H9 (cell line): Measurements from ENCODE around the gene KCNJ1. TPM values are rescaled to one million over a fixed set of nuclear protein-coding genes. Genes with fewer than 3 reads are reported as not detected.

Experiments
- DNase-seq: peaks from one replicate; pipeline ENCODE4 v3.0.0-alpha.2; 2017
- H2AFZ ChIP-seq: one replicate; pipeline ENCODE4 v1.6.1; 2013; ENCODE audit warnings: mild to moderate bottlenecking, low read length, control low read depth, moderate library complexity
- H2AK5ac ChIP-seq: 2 replicates; pipeline ENCODE4 v1.6.1; 2013; ENCODE audit warnings: low read length, control low read depth, mixed read lengths; ENCODE audit not compliant: insufficient read length
- H2BK120ac ChIP-seq: one replicate; pipeline ENCODE4 v1.6.1; 2013; ENCODE audit warnings: low read depth, mild to moderate bottlenecking, low read length, control low read depth, inconsistent platforms; ENCODE audit not compliant: poor library complexity, severe bottlenecking
- H2BK12ac ChIP-seq: 2 replicates; pipeline ENCODE4 v1.6.1; 2013; ENCODE audit warnings: low read length, control low read depth, mixed read lengths, low read depth; ENCODE audit not compliant: insufficient read length
- H2BK15ac ChIP-seq: 2 replicates; pipeline ENCODE4 v1.6.1; 2013; ENCODE audit warnings: low read depth, low read length, control low read depth
- H2BK20ac ChIP-seq: one replicate; pipeline ENCODE4 v1.6.1; 2013; ENCODE audit warnings: low read depth, mild to moderate bottlenecking, low read length, control low read depth, inconsistent platforms; ENCODE audit not compliant: poor library complexity, severe bottlenecking
- H2BK5ac ChIP-seq: 2 replicates; pipeline ENCODE4 v1.6.1; 2013; ENCODE audit warnings: low read length, control low read depth, mixed read lengths; ENCODE audit not compliant: insufficient read length
- H3K14ac ChIP-seq: 2 replicates; pipeline ENCODE4 v1.6.1; 2013; ENCODE audit warnings: low read length, control low read depth; ENCODE audit not compliant: insufficient read depth
- H3K18ac ChIP-seq: 2 replicates; pipeline ENCODE4 v1.6.1; 2013; ENCODE audit warnings: low read depth, mild to moderate bottlenecking, mixed read lengths, low read length, control low read depth; ENCODE audit not compliant: insufficient read length
- H3K23ac ChIP-seq: 2 replicates; pipeline ENCODE4 v1.6.1; 2013; ENCODE audit warnings: low read length, control low read depth, mixed read lengths, low read depth; ENCODE audit not compliant: insufficient read length
- H3K23me2 ChIP-seq: 2 replicates; pipeline ENCODE4 v1.6.1; 2013; ENCODE audit warnings: low read depth, mild to moderate bottlenecking, mixed read lengths, low read length, control low read depth; ENCODE audit not compliant: insufficient read length, poor library complexity, severe bottlenecking
- H3K27ac ChIP-seq: 2 replicates; pipeline ENCODE4 v1.5.1; 2013; ENCODE audit warnings: low read length, control low read depth, mixed read lengths, low read depth; ENCODE audit not compliant: insufficient read length
- H3K27me3 ChIP-seq: 2 replicates; pipeline ENCODE4 v1.6.1; 2013; ENCODE audit warnings: low read length, control low read depth, inconsistent platforms; ENCODE audit not compliant: insufficient read depth
- H3K4ac ChIP-seq: 2 replicates; pipeline ENCODE4 v1.6.1; 2013; ENCODE audit warnings: low read depth, mild to moderate bottlenecking, control low read depth, inconsistent platforms, low read length, moderate library complexity
- H3K4me1 ChIP-seq: 2 replicates; pipeline ENCODE4 v1.6.1; 2013; ENCODE audit warnings: low read length, control low read depth, inconsistent platforms; ENCODE audit not compliant: insufficient read depth
- H3K4me2 ChIP-seq: 2 replicates; pipeline ENCODE4 v1.6.1; 2013; ENCODE audit warnings: low read length, control low read depth, mixed read lengths; ENCODE audit not compliant: insufficient read length, insufficient read depth
- H3K56ac ChIP-seq: 2 replicates; pipeline ENCODE4 v1.6.1; 2013; ENCODE audit warnings: low read depth, mild to moderate bottlenecking, mixed read lengths, low read length, control low read depth; ENCODE audit not compliant: insufficient read length
- H3K79me1 ChIP-seq: 2 replicates; pipeline ENCODE4 v1.6.1; 2013; ENCODE audit warnings: low read depth, mild to moderate bottlenecking, moderate library complexity, low read length, control low read depth, inconsistent platforms; ENCODE audit not compliant: insufficient read depth, poor library complexity, severe bottlenecking
- H3K79me2 ChIP-seq: 2 replicates; pipeline ENCODE4 v1.6.1; 2013; ENCODE audit warnings: low read length, control low read depth, inconsistent platforms; ENCODE audit not compliant: insufficient read depth
- H3K9ac ChIP-seq: 2 replicates; pipeline ENCODE4 v1.6.1; 2013; ENCODE audit warnings: low read length, control low read depth, mixed read lengths; ENCODE audit not compliant: insufficient read length; ENCODE audit errors: extremely low read depth
- H3K9me3 ChIP-seq: one replicate; pipeline ENCODE4 v1.6.1; 2013; ENCODE audit warnings: low read depth, low read length, inconsistent platforms; ENCODE audit not compliant: control insufficient read depth
- H3T11ph ChIP-seq: one replicate; pipeline ENCODE4 v1.6.1; 2013; ENCODE audit warnings: mild to moderate bottlenecking, low read length, control low read depth, inconsistent platforms
- H4K20me1 ChIP-seq: one replicate; pipeline ENCODE4 v1.6.1; 2013; ENCODE audit not compliant: control insufficient read depth, insufficient read length, insufficient read depth
- H4K5ac ChIP-seq: 2 replicates; pipeline ENCODE4 v1.6.1; 2013; ENCODE audit warnings: low read depth, mild to moderate bottlenecking, mixed read lengths, low read length, control low read depth; ENCODE audit not compliant: insufficient read length
- H4K8ac ChIP-seq: replicated peaks from 2 replicates; pipeline ENCODE4 v1.6.1; 2013; ENCODE audit warnings: low read length, control low read depth, mixed read lengths, low read depth; ENCODE audit not compliant: insufficient read length
- H4K91ac ChIP-seq: 2 replicates; pipeline ENCODE4 v1.6.1; 2013; ENCODE audit warnings: low read depth, mild to moderate bottlenecking, moderate library complexity, mixed read lengths, low read length, control low read depth; ENCODE audit not compliant: insufficient read length
- H3K27ac Mint-ChIP-seq, 3 experiments: 2 replicates in 2 of 3; 3 replicates in 1 of 3; pipeline ENCODE4 v1.8.0; 2020 to 2021; ENCODE audit warnings: mixed read lengths in 3 of 3, mild to moderate bottlenecking in 1 of 3, moderate library complexity in 1 of 3
- H3K27me3 Mint-ChIP-seq: 2 replicates; pipeline ENCODE4 v1.8.0; 2021; ENCODE audit warnings: low read depth, mild to moderate bottlenecking, moderate library complexity, mixed read lengths
- H3K36me3 Mint-ChIP-seq, 3 experiments: 2 replicates in 2 of 3; 3 replicates in 1 of 3; pipeline ENCODE4 v1.8.0; 2020 to 2021; ENCODE audit warnings: low read depth in 3 of 3, mixed read lengths in 3 of 3; ENCODE audit not compliant: insufficient read depth in 1 of 3
- H3K4me1 Mint-ChIP-seq, 2 experiments: 2 replicates each; pipeline ENCODE4 v1.8.0; 2020; ENCODE audit warnings: mixed read lengths in 2 of 2
- H3K4me3 Mint-ChIP-seq, 2 experiments: 2 replicates in 1 of 2; 3 replicates in 1 of 2; pipeline ENCODE4 v1.8.0; 2020 to 2021; ENCODE audit warnings: mild to moderate bottlenecking in 2 of 2, mixed read lengths in 2 of 2, moderate library complexity in 1 of 2
- H3K9me3 Mint-ChIP-seq, 2 experiments: 2 replicates in 1 of 2; 3 replicates in 1 of 2; pipeline ENCODE4 v1.8.0; 2020; ENCODE audit warnings: mild to moderate bottlenecking in 2 of 2, mixed read lengths in 2 of 2, moderate library complexity in 1 of 2
- WGBS: extraction: QIAGEN DNeasy Blood & Tissue Kit; methylation state at CpG from one replicate; pipeline ENCODE4 v1.1.7; 2013; ENCODE audit warnings: missing lambda C conversion rate, low lambda C conversion rate, mixed read lengths; ENCODE audit not compliant: insufficient read length; ENCODE audit errors: extremely low coverage; 5-methylcytosine and 5-hydroxymethylcytosine counted together
- total RNA-seq: library from RNA; stranded (reverse); gene quantifications from 2 replicates; pipeline ENCODE4 v1.2.1, GENCODE V29; 2021
- TF ChIP-seq, protein P1 (sequence below): fragments of 200-600 bp; sonication (generic); conservative IDR thresholded peaks from 3 replicates; pipeline ENCODE4 v1.8.0; 2021; ENCODE audit warnings: antibody characterized with exemption, mild to moderate bottlenecking

KCNJ1 gene
- total RNA-seq, 1 experiment from 2014 or later, result not detected

GRCh38 chr11:128789497-128790150 lies 77.5 kb downstream of the KCNJ1 start:
- Histone ChIP-seq H3K18ac (no peak overlapping the region), H4K91ac (no peak overlapping the region), H3K4me1 (peaks cover 6% of the 10 kb centered on the region; the same call in 1 of the 2 replicates), H3K23ac (no peak overlapping the region), H3K27ac (no peak overlapping the region), H3K9me3 (no peaks in the 10 kb centered on the region), H2AK5ac (no peak overlapping the region), H2BK5ac (no peak overlapping the region), H3K4ac (no peak overlapping the region), H2BK12ac (no peak overlapping the region), H3K79me2 (no peaks in the 10 kb centered on the region), H4K5ac (no peak overlapping the region), H3K14ac (no peak overlapping the region; the same call in 1 of the 2 replicates), H3K56ac (no peak overlapping the region), H3K79me1 (no peaks in the 10 kb centered on the region), H3K4me2 (no peak overlapping the region), H3K27me3 (no peaks in the 10 kb centered on the region), H2AFZ (no peak overlapping the region), H2BK20ac (no peak overlapping the region), H3K23me2 (no peaks in the 10 kb centered on the region), H4K8ac (no peak overlapping the region), H4K20me1 (no peaks in the 10 kb centered on the region), H2BK15ac (no peak overlapping the region), H3T11ph (no peak overlapping the region), H3K9ac (no peak overlapping the region), H2BK120ac (no peak overlapping the region)
- Mint-ChIP-seq H3K27ac (no peak overlapping the region; a peak in 2 of 7 replicates), H3K9me3 (no peaks in the 10 kb centered on the region), H3K4me1 (peaks cover 29 to 31% of the 10 kb centered on the region in 2 experiments), H3K36me3 (no peaks in the 10 kb centered on the region), H3K4me3 (no peak overlapping the region; a peak in 1 of 5 replicates), H3K27me3 (peaks cover 4% of the 10 kb centered on the region)
- WGBS, result no CpG with 5 or more reads among the region's 17 CpGs
- no peak for DNase-seq
- TF ChIP-seq, protein P1, sequence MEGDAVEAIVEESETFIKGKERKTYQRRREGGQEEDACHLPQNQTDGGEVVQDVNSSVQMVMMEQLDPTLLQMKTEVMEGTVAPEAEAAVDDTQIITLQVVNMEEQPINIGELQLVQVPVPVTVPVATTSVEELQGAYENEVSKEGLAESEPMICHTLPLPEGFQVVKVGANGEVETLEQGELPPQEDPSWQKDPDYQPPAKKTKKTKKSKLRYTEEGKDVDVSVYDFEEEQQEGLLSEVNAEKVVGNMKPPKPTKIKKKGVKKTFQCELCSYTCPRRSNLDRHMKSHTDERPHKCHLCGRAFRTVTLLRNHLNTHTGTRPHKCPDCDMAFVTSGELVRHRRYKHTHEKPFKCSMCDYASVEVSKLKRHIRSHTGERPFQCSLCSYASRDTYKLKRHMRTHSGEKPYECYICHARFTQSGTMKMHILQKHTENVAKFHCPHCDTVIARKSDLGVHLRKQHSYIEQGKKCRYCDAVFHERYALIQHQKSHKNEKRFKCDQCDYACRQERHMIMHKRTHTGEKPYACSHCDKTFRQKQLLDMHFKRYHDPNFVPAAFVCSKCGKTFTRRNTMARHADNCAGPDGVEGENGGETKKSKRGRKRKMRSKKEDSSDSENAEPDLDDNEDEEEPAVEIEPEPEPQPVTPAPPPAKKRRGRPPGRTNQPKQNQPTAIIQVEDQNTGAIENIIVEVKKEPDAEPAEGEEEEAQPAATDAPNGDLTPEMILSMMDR, result no peak

Other genes starting within 250 kb of the KCNJ1 start
- 0.24 and 0.66 TPM in 2 replicates for gene FLI1, start 173.2 kb downstream of the KCNJ1 start, total RNA-seq
- 0.04 and 0.11 TPM in 2 replicates for gene KCNJ5, start 24.1 kb upstream of the KCNJ1 start, total RNA-seq
- gene TP53AIP1, start 75.6 kb upstream of the KCNJ1 start, total RNA-seq, result not detected in 2 replicates